ENCODE measurements around the gene CALCOCO2.
"Not testable (repeated sequence)": the region's sequence is repeated elsewhere in the genome, so short reads cannot be mapped to it uniquely, and the experiment has no call there.

The CALCOCO2 gene

GRCh38 chr17:48830840-48831548, at the start of gene CALCOCO2:
CALCOCO2 (plus strand) TSS chr17:48831035; CDS start chr17:48841708, 10,673 bp downstream.
- DNase-seq (ENCODE audit: low read depth), result peak; percentile 75

- DNase-seq (ENCODE audit: low read depth), result no peak
These were observed 43.0 kb upstream of the CALCOCO2 start for GRCh38 chr17:48787828-48788227.

GRCh38 chr17:48790607-48791127, 40.2 kb upstream of the CALCOCO2 start:
- DNase-seq (ENCODE audit: low read depth), result no peak

GRCh38 chr17:48791128-48792032, 39.5 kb upstream of the CALCOCO2 start:
- DNase-seq (ENCODE audit: low read depth), result no peak

GRCh38 chr17:48792033-48792798, 38.6 kb upstream of the CALCOCO2 start:
- no peak for DNase-seq (ENCODE audit: low read depth)

- DNase-seq (ENCODE audit: low read depth), result no peak
These were observed 35.2 kb upstream of the CALCOCO2 start for GRCh38 chr17:48795444-48796162.

- DNase-seq (ENCODE audit: low read depth), result not testable (repeated sequence)
These were observed 34.7 kb upstream of the CALCOCO2 start for GRCh38 chr17:48796163-48796522.

GRCh38 chr17:48799069-48799723, 31.6 kb upstream of the CALCOCO2 start:
- DNase-seq (ENCODE audit: low read depth), result no peak

- no peak for DNase-seq (ENCODE audit: low read depth)
These were observed 30.1 kb upstream of the CALCOCO2 start for GRCh38 chr17:48800626-48801217.

GRCh38 chr17:48804936-48805411, 25.9 kb upstream of the CALCOCO2 start:
- DNase-seq (ENCODE audit: low read depth), result peak; percentile 61

- no peak for DNase-seq (ENCODE audit: low read depth)
These were observed 21.7 kb upstream of the CALCOCO2 start for GRCh38 chr17:48809182-48809581.

GRCh38 chr17:48812001-48812400, 18.8 kb upstream of the CALCOCO2 start:
- DNase-seq (ENCODE audit: low read depth), result no peak

- DNase-seq (ENCODE audit: low read depth), result peak; percentile 46
These were observed 16.3 kb upstream of the CALCOCO2 start for GRCh38 chr17:48814504-48814903.

GRCh38 chr17:48815311-48815710, 15.5 kb upstream of the CALCOCO2 start:
- no peak for DNase-seq (ENCODE audit: low read depth)

- no peak for DNase-seq (ENCODE audit: low read depth)
These were observed 14.4 kb upstream of the CALCOCO2 start for GRCh38 chr17:48816438-48816773.

GRCh38 chr17:48816774-48817590, 13.9 kb upstream of the CALCOCO2 start, which contains the start of gene TTLL6:
TTLL6 (minus strand) TSS chr17:48817229; CDS start chr17:48817072, 157 bp downstream.
- DNase-seq (ENCODE audit: low read depth), result peak; percentile 58

GRCh38 chr17:48818361-48818841, 12.4 kb upstream of the CALCOCO2 start:
- no peak for DNase-seq (ENCODE audit: low read depth)

- DNase-seq (ENCODE audit: low read depth), result no peak
These were observed 11.4 kb upstream of the CALCOCO2 start for GRCh38 chr17:48819466-48819865.

GRCh38 chr17:48820936-48821335, 9.9 kb upstream of the CALCOCO2 start:
- not testable (repeated sequence) for DNase-seq (ENCODE audit: low read depth)

Measured in activated gamma-delta T cell treated with anti-CD3 and anti-CD28 coated beads, Interleukin-2, amount 50 U/mL, for 16 hours (primary cell).